RPMI7951 (cell line): ENCODE results near the gene WNT9B. TPM values are rescaled to one million over a fixed set of nuclear protein-coding genes. Genes with fewer than 3 reads are reported as not detected.

ENCODE experiments used
- DNase-seq: peaks from one replicate; pipeline ENCODE4 v3.0.0-alpha.2; 2012; ENCODE audit warnings: low read depth
- total RNA-seq: library from RNA; depleted of rRNA; stranded (reverse); fragments of >200 nt; shearing (Covaris generic); gene quantifications from 2 replicates; pipeline ENCODE4 v1.2.3, GENCODE V29; 2014

Gene WNT9B
- total RNA-seq, 1 experiment from 2014 or later: not detected

DNA sequence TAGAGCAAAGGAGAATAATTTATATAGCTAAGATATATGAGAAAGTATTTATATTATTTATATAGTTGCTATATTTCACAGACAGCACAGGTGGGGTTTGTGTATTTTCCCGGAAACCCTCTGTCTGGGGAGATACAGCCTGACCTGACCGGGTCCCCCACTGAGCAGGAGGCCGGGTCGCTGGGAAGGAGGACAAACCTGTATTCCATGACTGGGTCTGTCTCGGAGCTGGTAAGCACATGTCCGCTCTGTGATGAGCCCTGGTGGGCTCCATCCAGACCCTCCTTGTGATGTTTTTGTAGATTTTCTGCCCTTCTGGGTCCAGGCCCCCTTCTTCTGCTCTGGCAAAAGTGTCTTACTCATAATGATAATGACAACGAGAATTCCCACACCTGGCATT is 27.7 kb downstream of the WNT9B start:
- DNase-seq: no peak

DNA sequence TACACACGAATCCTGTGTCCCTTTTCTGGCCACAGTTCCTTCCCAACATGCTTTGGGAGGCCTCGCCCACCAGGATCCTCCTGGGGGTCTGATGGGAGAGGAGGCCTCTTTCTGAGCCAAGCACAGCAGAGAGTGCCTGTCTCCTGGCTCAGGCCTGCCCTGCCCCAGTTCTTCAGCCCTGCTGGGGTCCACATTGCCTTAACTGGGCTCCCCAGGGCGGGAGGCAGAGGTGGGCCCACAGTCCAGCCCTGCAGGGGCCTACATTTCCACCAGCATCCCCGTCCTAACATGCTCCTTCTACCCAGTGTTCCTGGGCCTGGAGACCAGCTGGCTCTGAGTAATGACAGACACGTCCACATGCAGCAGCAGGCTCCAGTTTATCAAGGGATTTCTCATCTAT is 29.6 kb downstream of the WNT9B start:
- DNase-seq: no peak

- no peak for DNase-seq
Observed at GRCh38 chr17:46882666-46883065, 31.3 kb downstream of the WNT9B start.

GRCh38 chr17:46883871-46884520 is 32.6 kb downstream of the WNT9B start:
- DNase-seq: no peak

DNA sequence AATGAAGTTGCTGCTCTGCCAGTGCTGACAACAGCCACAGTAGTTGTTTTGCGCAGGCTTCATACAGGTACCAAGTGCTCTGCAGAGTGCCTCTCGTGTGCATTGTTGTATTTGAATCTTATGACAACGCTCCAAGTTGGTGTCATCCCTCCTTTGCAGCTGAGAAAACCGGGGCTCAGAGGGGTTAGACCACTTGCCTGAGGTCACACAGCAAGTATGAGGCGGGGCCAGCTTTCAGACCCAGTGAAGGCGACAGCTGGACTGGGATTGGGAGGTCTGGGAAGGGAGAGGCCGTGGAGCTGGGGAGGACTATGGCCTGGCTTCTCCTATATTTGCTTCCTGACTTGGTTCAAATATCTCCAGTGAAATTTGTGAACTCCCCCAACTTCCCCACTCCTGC is 33.2 kb downstream of the WNT9B start:
- no peak for DNase-seq

- no peak for DNase-seq
Observed at GRCh38 chr17:46885415-46886309, 34.3 kb downstream of the WNT9B start.

- DNase-seq: no peak
Observed at GRCh38 chr17:46886310-46886663, 34.9 kb downstream of the WNT9B start.

GRCh38 chr17:46887717-46888116 is 36.3 kb downstream of the WNT9B start:
- DNase-seq: no peak

GRCh38 chr17:46888727-46889126 is 37.3 kb downstream of the WNT9B start:
- no peak for DNase-seq

- no peak for DNase-seq
Observed at GRCh38 chr17:46889519-46889918, 38.1 kb downstream of the WNT9B start.

DNA sequence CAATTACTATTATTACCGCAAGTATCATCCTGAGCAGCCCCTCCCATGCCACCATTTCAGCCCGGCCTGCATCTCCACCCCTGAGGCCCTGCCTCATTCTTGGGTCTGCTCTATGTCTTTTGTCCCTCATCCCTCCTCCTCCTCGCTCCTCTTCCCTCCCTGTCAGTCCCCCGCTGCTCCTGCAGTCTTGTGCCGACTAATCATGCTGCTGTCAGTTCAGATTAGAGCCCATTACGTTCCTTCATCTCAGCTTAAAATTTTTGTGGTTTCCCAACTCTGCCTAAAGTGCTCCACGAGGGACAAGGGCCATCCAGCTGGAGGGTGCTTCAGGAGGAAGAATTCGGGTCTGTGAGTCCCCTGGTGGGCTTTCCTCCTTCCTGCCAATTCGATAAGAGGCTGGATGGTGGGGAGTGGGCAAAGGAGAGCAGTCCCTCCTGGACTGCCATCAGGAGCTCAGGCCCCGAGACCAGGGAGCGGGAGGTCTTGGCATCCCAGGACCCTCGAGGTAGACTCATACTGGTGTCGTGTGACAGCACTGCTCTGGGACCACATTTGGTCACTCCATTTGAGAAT is 38.7 kb downstream of the WNT9B start:
- no peak for DNase-seq

DNA sequence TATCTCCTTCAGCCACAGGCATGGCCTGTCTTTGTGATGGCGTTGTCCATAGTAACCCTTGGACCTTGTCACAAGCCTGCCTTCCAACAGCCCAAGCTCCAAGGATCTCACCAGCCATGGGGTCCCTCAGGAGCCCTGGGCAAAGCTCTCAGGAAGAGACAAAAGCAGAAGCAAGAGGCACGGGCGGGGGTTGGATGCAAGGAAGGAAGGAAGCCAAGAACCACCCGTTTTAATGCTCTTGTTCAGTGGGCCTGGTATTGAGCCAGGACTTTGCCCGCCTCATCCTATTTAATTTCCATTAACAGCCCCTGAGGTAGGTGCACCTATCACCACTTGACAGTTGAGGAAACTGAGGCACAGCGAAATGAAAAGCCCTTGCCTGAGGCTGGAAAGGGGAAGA is 39.3 kb downstream of the WNT9B start:
- DNase-seq: no peak

DNA sequence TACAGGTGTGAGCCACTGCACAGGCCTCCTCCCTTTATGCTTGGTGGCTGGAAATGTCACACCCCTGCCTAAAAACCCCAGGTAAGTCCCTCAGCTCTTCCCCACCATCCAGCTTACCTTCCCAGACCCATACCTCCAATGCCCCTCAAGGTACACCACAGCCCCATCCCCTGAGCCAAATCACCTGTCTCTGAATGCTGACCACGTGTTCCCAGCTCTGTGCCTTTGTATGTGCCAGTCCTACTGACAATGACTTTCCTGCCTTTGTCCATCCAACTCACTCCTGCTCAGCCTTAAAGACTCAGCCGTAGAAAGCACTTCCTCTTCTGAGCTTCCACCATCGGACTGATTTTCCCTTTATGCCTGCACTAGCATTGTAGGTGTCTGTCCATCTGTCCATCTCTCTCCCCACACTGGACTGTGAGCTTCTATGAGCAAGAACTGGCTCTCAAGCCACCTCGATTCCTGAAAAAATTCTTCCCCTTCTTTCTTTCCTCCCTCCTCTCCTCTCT is 40.9 kb downstream of the WNT9B start:
- no peak for DNase-seq

DNA sequence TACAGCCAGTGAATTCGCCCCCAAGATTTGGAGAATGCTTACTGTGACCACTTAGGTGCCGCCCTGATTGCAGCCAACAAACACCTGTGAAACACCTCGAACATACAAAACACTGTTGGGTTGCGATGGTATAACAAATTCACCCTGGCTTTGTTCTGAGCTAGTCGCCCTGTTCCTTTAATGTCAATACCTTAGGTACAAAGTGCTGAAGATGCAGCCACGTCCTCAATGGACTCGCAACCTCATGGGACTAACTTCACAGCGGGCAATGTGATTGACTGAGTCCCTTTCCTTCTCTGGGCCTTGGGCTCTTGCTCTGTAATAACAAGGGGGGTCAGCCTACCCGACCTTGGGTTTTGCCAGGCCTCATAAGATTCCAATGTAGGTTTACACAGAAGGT is 42.6 kb downstream of the WNT9B start:
- DNase-seq: no peak

- DNase-seq: no peak
Observed at GRCh38 chr17:46894476-46895151, 43.2 kb downstream of the WNT9B start.

- no peak for DNase-seq
Observed at GRCh38 chr17:46895171-46895570, 43.8 kb downstream of the WNT9B start.

DNA sequence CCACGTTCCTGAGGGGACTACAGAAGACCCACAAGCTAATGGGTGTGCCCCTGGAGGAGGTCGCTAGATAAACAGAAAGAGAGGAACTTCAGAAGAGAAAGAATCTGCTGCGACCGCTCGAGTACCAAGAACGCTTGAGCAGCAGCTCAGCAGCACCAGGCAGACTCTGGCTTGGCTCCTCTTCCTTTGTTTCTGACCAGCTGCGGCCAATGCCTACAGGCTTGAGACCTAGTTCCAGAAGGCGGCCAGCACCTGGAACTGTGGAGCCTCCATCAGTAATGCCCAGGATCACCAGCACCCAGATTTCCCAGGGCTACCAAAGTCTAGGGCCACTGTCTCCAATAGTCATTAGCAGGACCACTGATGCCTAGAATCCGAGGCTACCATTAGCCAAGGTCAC is 45.6 kb downstream of the WNT9B start:
- DNase-seq: no peak

DNA sequence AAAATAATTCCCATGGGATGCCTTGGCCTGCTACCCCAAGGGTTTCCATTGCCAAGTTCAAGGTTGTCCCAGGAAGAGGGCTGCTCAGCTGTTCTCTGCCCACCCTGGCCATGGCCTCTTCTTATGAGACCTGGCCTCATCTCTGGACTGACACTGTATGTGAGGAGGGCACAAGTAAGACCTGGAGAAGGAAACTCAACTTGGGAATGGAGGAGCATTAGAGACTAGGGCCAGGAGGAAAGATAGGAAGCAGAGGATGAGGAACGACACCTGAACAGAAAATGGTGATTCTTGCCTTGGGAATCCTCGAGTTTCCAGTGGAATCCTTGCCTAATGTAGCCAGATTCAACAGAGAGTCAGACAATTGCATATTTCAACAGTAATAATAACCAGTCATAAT is 47.0 kb downstream of the WNT9B start:
- no peak for DNase-seq

GRCh38 chr17:46898860-46899259 is 47.5 kb downstream of the WNT9B start:
- no peak for DNase-seq

DNA sequence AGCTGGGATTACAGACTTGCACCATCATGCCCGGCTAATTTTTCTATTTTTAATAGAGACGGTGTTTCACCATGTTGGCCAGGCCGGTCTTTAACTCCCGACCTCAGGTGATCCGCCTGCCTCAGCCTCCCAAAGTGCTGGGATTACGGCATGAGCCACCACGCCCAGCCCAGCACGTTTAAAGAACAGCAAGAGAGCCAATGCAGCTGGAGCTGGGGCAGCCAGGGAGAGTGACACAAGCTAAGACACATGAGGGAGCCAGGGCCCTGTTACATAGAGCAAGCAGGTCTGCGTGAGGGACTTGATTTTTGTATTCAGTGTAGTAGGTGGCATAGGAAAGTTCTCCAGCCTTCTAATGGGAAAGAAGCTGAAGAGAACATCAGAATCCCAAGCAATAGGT is 49.9 kb downstream of the WNT9B start:
- DNase-seq: no peak

DNA sequence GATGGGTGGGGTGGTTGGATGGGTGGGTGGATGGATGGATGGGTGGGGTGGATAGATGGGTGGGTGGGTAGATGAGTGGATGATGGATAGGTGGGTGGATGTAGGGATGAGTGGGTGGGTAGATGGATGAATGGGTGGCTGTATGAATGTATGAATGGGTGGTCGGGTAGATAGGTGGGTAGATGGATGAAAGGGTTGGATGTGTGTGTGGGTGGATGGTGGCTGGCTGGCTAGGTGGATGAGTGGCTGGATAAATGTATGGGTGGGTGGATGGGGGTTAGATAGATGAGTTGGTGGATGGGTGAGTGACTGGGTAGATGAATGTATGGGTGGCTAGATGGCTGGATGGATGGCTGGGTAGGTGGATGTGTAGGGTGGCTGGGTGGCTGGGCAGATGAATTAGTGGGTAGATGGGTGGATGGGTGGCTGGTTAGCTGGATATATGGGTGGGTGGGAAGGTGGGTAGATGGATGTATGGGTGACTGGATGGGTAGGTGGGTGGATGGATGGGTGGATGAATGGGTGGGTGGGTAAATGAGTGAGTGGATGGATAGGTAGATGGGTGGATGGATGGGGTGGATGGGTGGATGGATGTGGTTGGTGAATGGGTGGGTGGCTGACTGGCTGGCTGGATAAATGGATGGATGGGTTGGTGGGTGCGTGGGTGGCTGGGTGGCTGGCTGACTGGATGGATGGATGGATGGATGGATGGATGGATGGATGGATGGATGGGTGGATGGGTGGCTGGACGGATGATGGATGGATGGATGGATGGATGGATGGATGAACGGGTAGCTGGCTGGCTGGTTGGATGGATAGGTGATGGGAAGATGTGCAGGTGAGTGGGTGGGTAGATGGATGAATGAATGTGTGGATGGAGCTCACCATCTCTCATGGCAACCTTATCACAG is 52.6 kb downstream of the WNT9B start:
- no peak for DNase-seq
